Cardiac fibroblast (primary cell): ENCODE results near the gene SHISA6.

Experiments
- DNase-seq, 2 donors: peaks; one replicate each; pipeline versions ENCODE4 v3.0.0 to v3.0.0-alpha.2; 2010; ENCODE audit warnings: low read depth in 2 of 2
- H3K4me3 ChIP-seq, 2 donors: replicated peaks in 1 of 2; 1 replicate in 1 of 2; 2 replicates in 1 of 2; pipeline ENCODE4 v1.5.1; 2011; ENCODE audit warnings: low read depth in 2 of 2, low read length in 2 of 2, mild to moderate bottlenecking in 2 of 2, moderate library complexity in 1 of 2
- CTCF ChIP-seq: IDR thresholded peaks from one replicate; pipeline ENCODE4 v1.5.1; 2011; ENCODE audit warnings: low read depth, mild to moderate bottlenecking, low read length, inconsistent platforms

The SHISA6 gene

GRCh38 chr17:11553135-11553534 is 312.1 kb downstream of the SHISA6 start:
- TF ChIP-seq CTCF: no peak
- H3K4me3 ChIP-seq: no peak overlapping the region
- no peak for DNase-seq

GRCh38 chr17:11554042-11554441 is 313.0 kb downstream of the SHISA6 start:
- no peak for TF ChIP-seq CTCF
- no peak for DNase-seq
- H3K4me3 ChIP-seq: no peak overlapping the region

- H3K4me3 ChIP-seq: no peak overlapping the region
- DNase-seq: no peak
- no peak for TF ChIP-seq CTCF
These were observed 313.5 kb downstream of the SHISA6 start for GRCh38 chr17:11554542-11554941.

- DNase-seq: no peak
- H3K4me3 ChIP-seq: no peak overlapping the region
- no peak for TF ChIP-seq CTCF
These were observed 314.5 kb downstream of the SHISA6 start for GRCh38 chr17:11555530-11555929.

- H3K4me3 ChIP-seq: no peak overlapping the region
- no peak for TF ChIP-seq CTCF
- no peak for DNase-seq
These were observed 316.9 kb downstream of the SHISA6 start for GRCh38 chr17:11557727-11558452.

- no peak for DNase-seq
- no peak for TF ChIP-seq CTCF
- H3K4me3 ChIP-seq: no peak overlapping the region
These were observed 317.7 kb downstream of the SHISA6 start for GRCh38 chr17:11558681-11559234.

- no peak overlapping the region for H3K4me3 ChIP-seq
- TF ChIP-seq CTCF: no peak
- no peak for DNase-seq
These were observed 318.6 kb downstream of the SHISA6 start for GRCh38 chr17:11559601-11560000.
